Colonic mucosa (tissue), 4 donors: ENCODE measurements around the gene HTATIP2. TPM values are rescaled to one million over a fixed set of nuclear protein-coding genes. Genes with fewer than 3 reads are reported as not detected.
"Not testable (repeated sequence)": the region's sequence is repeated elsewhere in the genome, so short reads cannot be mapped to it uniquely, and the experiment has no call there.

Experiments
- DNase-seq: peaks from one replicate; pipeline ENCODE4 v3.0.0-alpha.2; 2020
- H3K27ac ChIP-seq: fragments of 200-600 bp; one replicate; pipeline ENCODE4 v1.8.0; 2021
- H3K27me3 ChIP-seq: fragments of 200-600 bp; one replicate; pipeline ENCODE4 v1.8.0; 2021
- H3K36me3 ChIP-seq: fragments of 200-600 bp; one replicate; pipeline ENCODE4 v1.8.0; 2021
- H3K4me1 ChIP-seq: fragments of 200-600 bp; one replicate; pipeline ENCODE4 v1.8.0; 2021; ENCODE audit warnings: mild to moderate bottlenecking
- H3K4me3 ChIP-seq: fragments of 200-600 bp; one replicate; pipeline ENCODE4 v1.8.0; 2021
- H3K9ac ChIP-seq, 2 donors: one replicate each; pipeline ENCODE4 v1.7.0; 2013; ENCODE audit warnings: control low read depth in 2 of 2, low read depth in 2 of 2, low read length in 2 of 2
- H3K9me3 ChIP-seq: fragments of 200-600 bp; one replicate; pipeline ENCODE4 v1.8.0; 2021
- intact Hi-C: fragments of 100-400 bp; cut with DNase I; formaldehyde crosslinking; loops from one replicate; pipeline ENCODE4 v1.14.1; 2022
- total RNA-seq, 2 donors: library from RNA; stranded (reverse); fragmentation: NEBNext Ultra II Directional in 1 of 2; extraction: Animal tissue kit (Norgen Biotek cat#: 25700) in 1 of 2; gene quantifications; one replicate each; pipeline ENCODE4 v1.2.1, GENCODE V29; 2021
- TF ChIP-seq, protein P1 (sequence below): fragments of 200-600 bp; IDR thresholded peaks from one replicate; pipeline ENCODE4 v1.8.0; 2022; ENCODE audit warnings: antibody characterized with exemption, mild to moderate bottlenecking
- donor health status: healthy.
- donor health status: DM: no; HTN: no; CAD: no.
- donor health status: DM: no; HTN: no; CAD: no.

HTATIP2 gene
- total RNA-seq, 2 donors from 2014 or later = 116 to 126 TPM

DNA sequence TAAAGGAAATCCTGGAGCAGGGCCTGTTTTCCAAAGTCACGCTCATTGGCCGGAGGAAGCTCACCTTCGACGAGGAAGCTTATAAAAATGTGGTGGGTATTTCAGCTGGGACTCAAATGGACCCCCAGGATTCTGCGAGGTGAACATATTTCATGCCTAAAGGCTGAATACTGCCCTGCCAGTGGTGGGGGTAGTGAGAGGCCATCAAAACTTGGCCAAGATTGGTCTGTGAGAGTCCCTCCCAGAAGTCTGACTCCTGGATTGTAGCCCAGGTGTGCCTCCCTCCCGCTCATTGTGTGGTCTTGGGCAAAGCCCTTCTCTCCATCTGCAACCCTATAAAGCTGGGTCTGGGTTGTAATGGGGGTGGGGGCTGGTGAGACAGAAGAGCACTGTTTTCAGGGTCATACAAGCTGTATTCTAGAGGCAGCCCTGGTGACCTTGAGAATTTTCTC is 853 bp downstream of the HTATIP2 start:
- Histone ChIP-seq H3K9ac (peak overlapping the region; percentile 84 to 92), H3K27me3 (no peaks in the 10 kb centered on the region), H3K4me1 (no peaks in the 10 kb centered on the region), H3K9me3 (no peaks in the 10 kb centered on the region), H3K36me3 (no peaks in the 10 kb centered on the region), H3K4me3 (peak overlapping the region; percentile 81), H3K27ac (peak overlapping the region; percentile 91)
- TF ChIP-seq, protein P1, sequence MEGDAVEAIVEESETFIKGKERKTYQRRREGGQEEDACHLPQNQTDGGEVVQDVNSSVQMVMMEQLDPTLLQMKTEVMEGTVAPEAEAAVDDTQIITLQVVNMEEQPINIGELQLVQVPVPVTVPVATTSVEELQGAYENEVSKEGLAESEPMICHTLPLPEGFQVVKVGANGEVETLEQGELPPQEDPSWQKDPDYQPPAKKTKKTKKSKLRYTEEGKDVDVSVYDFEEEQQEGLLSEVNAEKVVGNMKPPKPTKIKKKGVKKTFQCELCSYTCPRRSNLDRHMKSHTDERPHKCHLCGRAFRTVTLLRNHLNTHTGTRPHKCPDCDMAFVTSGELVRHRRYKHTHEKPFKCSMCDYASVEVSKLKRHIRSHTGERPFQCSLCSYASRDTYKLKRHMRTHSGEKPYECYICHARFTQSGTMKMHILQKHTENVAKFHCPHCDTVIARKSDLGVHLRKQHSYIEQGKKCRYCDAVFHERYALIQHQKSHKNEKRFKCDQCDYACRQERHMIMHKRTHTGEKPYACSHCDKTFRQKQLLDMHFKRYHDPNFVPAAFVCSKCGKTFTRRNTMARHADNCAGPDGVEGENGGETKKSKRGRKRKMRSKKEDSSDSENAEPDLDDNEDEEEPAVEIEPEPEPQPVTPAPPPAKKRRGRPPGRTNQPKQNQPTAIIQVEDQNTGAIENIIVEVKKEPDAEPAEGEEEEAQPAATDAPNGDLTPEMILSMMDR = no peak
- no peak for DNase-seq
- intact Hi-C loops = no loop called here

DNA sequence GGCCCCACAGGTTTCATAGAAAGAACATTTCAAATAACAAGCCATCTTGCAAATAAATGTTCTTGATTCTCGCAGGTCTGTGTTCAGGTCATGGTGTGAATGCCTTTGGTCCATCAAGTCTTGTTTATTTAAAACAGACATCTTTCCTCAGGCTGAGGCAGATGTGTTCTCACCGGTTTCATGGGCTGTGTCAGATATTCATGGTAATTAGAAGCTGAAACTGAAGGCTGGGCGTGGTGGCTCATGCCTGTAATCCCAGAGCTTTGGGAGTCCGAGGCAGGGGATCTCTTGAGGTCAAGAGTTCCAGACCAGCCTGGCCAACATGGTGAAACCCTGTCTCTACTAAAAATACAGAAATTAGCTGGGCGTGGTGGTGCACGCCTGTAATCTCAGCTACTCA is 2.0 kb downstream of the HTATIP2 start:
- DNase-seq, H3K4me1 ChIP-seq, H3K4me3 ChIP-seq, H3K36me3 ChIP-seq, H3K27ac ChIP-seq, H3K9me3 ChIP-seq, H3K27me3 ChIP-seq, intact Hi-C loops, H3K9ac ChIP-seq: not testable (repeated sequence)

DNA sequence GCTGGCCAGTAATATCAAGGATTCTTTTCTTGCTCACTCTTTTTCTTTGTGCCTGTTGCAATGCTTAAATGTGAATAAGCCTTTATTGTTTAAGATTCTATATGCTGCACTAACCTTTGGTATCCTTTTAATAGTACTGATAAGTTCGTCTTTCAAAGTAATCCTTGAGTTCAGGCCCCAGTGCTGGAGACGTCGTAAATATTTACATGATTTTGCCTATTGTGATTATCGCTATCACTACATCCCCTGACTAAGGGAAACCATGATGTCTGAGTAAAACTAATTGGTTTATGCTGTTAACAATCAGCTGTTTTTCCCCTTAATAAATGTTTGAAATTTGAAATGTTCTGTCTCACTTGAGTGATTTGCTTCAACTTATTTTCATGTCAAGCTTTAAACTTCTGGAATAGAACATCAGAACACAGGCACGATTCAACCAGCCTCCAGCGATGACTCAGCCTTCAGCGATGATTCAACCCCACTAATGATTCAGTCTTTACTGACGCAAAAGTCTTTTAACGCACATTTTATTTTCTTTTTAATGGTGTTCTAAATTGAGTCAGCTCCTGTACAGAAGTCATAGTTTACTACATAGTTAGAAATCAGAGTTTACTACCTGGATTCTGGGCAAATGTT is 3.9 kb downstream of the HTATIP2 start:
- Histone ChIP-seq H3K27ac (peak overlapping the region; percentile 21), H3K4me1 (no peaks in the 10 kb centered on the region), H3K9ac (no peak overlapping the region), H3K36me3 (no peaks in the 10 kb centered on the region), H3K9me3 (no peaks in the 10 kb centered on the region), H3K4me3 (no peak overlapping the region), H3K27me3 (no peaks in the 10 kb centered on the region)
- intact Hi-C loops = no loop called here
- TF ChIP-seq, protein P1 = no peak
- DNase-seq = no peak

DNA sequence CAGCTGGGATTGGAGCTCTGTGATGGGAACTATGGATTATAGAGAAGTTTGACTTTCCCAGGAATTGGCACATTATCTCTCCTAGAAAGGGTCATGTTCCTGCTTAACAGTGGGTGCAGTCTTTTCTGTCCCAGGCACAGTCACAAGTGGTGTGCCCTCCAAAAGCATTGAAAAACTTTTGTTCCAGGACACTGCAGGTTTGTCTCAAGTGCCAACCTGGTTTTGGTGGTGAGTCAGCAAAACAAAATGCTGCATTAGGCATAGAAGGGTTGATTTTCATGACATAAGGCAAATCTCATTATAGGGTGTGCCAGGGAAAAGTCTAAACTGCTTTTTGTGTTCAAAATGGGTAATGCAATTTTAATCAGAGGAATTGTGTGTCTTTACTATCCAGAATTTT is 4.9 kb downstream of the HTATIP2 start:
- Histone ChIP-seq H3K9me3 (no peaks in the 10 kb centered on the region), H3K4me1 (no peaks in the 10 kb centered on the region), H3K9ac (no peak overlapping the region), H3K27me3 (no peaks in the 10 kb centered on the region), H3K36me3 (no peaks in the 10 kb centered on the region), H3K27ac (no peak overlapping the region), H3K4me3 (no peak overlapping the region)
- intact Hi-C loops = no loop called here
- TF ChIP-seq, protein P1 = no peak
- no peak for DNase-seq

DNA sequence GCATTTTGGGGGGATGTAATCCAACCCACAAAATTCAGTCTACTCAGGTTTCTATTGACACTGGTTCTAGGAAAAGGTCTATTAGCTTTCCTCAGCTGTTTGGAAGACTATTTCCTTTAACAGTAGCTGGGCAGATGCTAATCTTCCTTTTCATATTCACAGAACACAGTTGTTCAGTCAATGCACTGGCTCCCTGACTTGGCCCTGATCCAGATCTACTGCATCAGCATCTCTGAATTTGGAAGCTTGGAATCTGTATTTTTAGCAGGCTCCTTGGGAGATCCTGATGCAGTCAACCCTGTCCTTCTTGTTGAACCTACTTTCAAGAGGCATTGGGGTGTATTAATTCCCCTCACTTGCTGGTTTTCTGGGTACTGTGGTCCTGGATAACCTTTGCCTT is 6.3 kb downstream of the HTATIP2 start:
- Histone ChIP-seq H3K4me3 (no peak overlapping the region), H3K27me3 (no peaks in the 10 kb centered on the region)

DNA sequence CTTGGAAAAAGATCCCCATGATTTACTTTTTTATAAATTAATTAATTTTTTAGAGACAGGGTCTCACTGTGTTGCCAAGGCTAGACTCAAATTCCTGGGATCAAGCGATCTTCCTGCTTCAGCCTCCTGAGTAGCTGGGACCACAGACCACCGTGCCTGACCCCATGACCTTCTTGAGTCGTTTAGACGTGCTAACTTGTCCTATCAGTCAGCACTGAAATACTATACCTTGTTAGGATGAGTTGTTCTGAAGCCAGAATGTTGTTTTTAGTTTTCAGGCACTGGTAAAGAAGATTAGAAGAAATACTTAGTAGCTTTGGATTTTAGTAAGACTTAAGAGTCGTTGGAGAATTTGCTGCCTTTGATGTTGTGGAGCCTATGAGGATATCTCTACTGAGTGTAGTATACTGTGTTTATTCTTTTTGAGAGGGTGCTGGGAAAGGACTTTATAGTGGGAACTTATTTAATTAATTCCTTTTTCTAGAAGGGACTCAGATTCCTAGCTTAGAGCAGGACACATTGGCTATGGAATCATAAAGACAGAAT is 8.6 kb downstream of the HTATIP2 start:
- Histone ChIP-seq H3K36me3 (no peaks in the 10 kb centered on the region), H3K27ac (no peak overlapping the region), H3K4me3 (no peak overlapping the region), H3K9ac (no peak overlapping the region), H3K4me1 (no peaks in the 10 kb centered on the region), H3K27me3 (no peaks in the 10 kb centered on the region), H3K9me3 (no peaks in the 10 kb centered on the region)
- DNase-seq = no peak
- intact Hi-C loops = no loop called here
- TF ChIP-seq, protein P1 = no peak

More for the DNA sequence above, 6.3 kb downstream of the HTATIP2 start:
- DNase-seq = no peak
- no peaks in the 10 kb centered on the region for H3K9me3 ChIP-seq
- no peaks in the 10 kb centered on the region for H3K36me3 ChIP-seq
- H3K27ac ChIP-seq = no peak overlapping the region
- intact Hi-C loops = no loop called here
- TF ChIP-seq, protein P1 = no peak
- no peak overlapping the region for H3K9ac ChIP-seq
- H3K4me1 ChIP-seq = no peaks in the 10 kb centered on the region
